HepG2 (cell line): Measurements from ENCODE around the gene SIX5. TPM values are rescaled to one million over a fixed set of nuclear protein-coding genes. Genes with fewer than 3 reads are reported as not detected.

ENCODE experiments used
- ATAC-seq: fragments of 200-7000 bp; cut with Tn5 transposase; 3 replicates; pipeline ENCODE4 v1.9.1; 2020; ENCODE audit warnings: mild to moderate bottlenecking, moderate library complexity
- BruUV-seq: library from RNA; stranded (reverse); fragments of 400-500 nt; replicated peaks from 2 replicates; lab custom pipeline; 2021; lab: Mats Ljungman, UMichigan
- CTCF ChIA-PET: fragments of 300-600 bp; formaldehyde crosslinking; extraction: SDS; loops from one replicate; lab custom pipeline; 2021; ENCODE audit warnings: low total read pairs, inconsistent platforms, low intra/inter-chr PET ratio; lab: Yijun Ruan, JAX
- POLR2A ChIA-PET: fragments of 350-600 bp; sonication (Branson Sonifier 250); formaldehyde crosslinking; loops from one replicate; lab custom pipeline; 2020; ENCODE audit warnings: antibody characterized with exemption, inconsistent platforms; lab: Yijun Ruan, JAX
- DNase-seq: peaks from one replicate; pipeline ENCODE4 v3.0.0-alpha.2; 2015; ENCODE audit warnings: low spot score
- FAIRE-seq: peaks from 3 replicates; lab custom pipeline; 2011; peaks lifted over from hg19 to GRCh38; lab: Jason Lieb, UNC
- H2AFZ ChIP-seq: one replicate; pipeline ENCODE4 v1.6.1; 2011; ENCODE audit warnings: low read length, inconsistent platforms
- H3K27ac ChIP-seq: fragments of 300-600 bp; 3 replicates; pipeline ENCODE4 v1.8.0; 2011; ENCODE audit warnings: mixed run types, mild to moderate bottlenecking, mixed read lengths, low read length, inconsistent platforms; ENCODE audit not compliant: insufficient read depth; ENCODE audit errors: extremely low read length
- H3K27me3 ChIP-seq, 2 experiments: fragments of 200-600 bp in 1 of 2; 2 replicates in 1 of 2; 3 replicates in 1 of 2; pipeline versions ENCODE4 v1.6.0 to v1.8.0; 2011; ENCODE audit warnings: low read length in 2 of 2, mild to moderate bottlenecking in 2 of 2, moderate library complexity in 2 of 2, inconsistent platforms in 1 of 2; ENCODE audit not compliant: insufficient read depth in 2 of 2, control insufficient read depth in 1 of 2
- H3K36me3 ChIP-seq, 2 experiments: fragments of 200-600 bp in 1 of 2; replicated peaks in 1 of 2; 2 replicates in 1 of 2; 3 replicates in 1 of 2; pipeline versions ENCODE4 v1.5.1 to v1.8.0; 2011; ENCODE audit warnings: low read length in 2 of 2, inconsistent platforms in 1 of 2; ENCODE audit not compliant: insufficient read depth in 2 of 2, control insufficient read depth in 1 of 2
- H3K4me1 ChIP-seq: 2 replicates; pipeline ENCODE4 v1.5.1; 2012; ENCODE audit warnings: low read length, inconsistent platforms; ENCODE audit not compliant: insufficient read depth
- H3K4me2 ChIP-seq: 2 replicates; pipeline ENCODE4 v1.6.0; 2011; ENCODE audit warnings: low read depth, low read length, inconsistent platforms
- H3K4me3 ChIP-seq, 3 experiments: fragments of 200-600 bp in 1 of 3; sonication (generic), shearing (Covaris generic) in 1 of 3; replicated peaks in 1 of 3; 2 replicates each; pipeline ENCODE4 v1.5.1; 2011 to 2016; ENCODE audit warnings: low read length in 3 of 3, inconsistent platforms in 2 of 3, low read depth in 2 of 3, mild to moderate bottlenecking in 2 of 3, control low read depth in 1 of 3, mixed read lengths in 1 of 3; ENCODE audit not compliant: insufficient read depth in 1 of 3
- H3K79me2 ChIP-seq: one replicate; pipeline ENCODE4 v1.6.1; 2011; ENCODE audit warnings: low read length, inconsistent platforms; ENCODE audit not compliant: insufficient read depth
- H3K9ac ChIP-seq: 2 replicates; pipeline ENCODE4 v1.6.0; 2011; ENCODE audit warnings: mild to moderate bottlenecking, low read depth, low read length, inconsistent platforms; ENCODE audit not compliant: insufficient read depth
- H3K9me3 ChIP-seq: 2 replicates; pipeline ENCODE4 v1.5.1; 2012; ENCODE audit warnings: mild to moderate bottlenecking, low read length
- H4K20me1 ChIP-seq: 2 replicates; pipeline ENCODE4 v1.6.0; 2011; ENCODE audit warnings: inconsistent platforms, mild to moderate bottlenecking, low read length, moderate library complexity; ENCODE audit not compliant: insufficient read depth
- FOXP1 ChIP-seq, 2 experiments: fragments of 450-650 bp in 1 of 2; IDR thresholded peaks; 2 replicates each; pipeline ENCODE4 v1.6.1; 2017 to 2018; ENCODE audit warnings: antibody characterized with exemption in 1 of 2
- HINFP ChIP-seq: sonication (generic); formaldehyde crosslinking; IDR thresholded peaks from 2 replicates; pipeline ENCODE4 v1.4.0; 2020; ENCODE audit warnings: low read depth, mild to moderate bottlenecking, missing genetic modification reagents
- MATR3 ChIP-seq: sonication (generic); formaldehyde crosslinking; IDR thresholded peaks from 2 replicates; pipeline ENCODE4 v1.4.0; 2020; ENCODE audit warnings: missing genetic modification reagents
- NFYB ChIP-seq: sonication (generic); formaldehyde crosslinking; IDR thresholded peaks from 2 replicates; pipeline ENCODE4 v1.4.0; 2020; ENCODE audit warnings: missing genetic modification reagents
- REXO4 ChIP-seq: sonication (generic); formaldehyde crosslinking; IDR thresholded peaks from 2 replicates; pipeline ENCODE4 v1.8.0; 2022; ENCODE audit warnings: missing genetic modification reagents, mild to moderate bottlenecking, borderline replicate concordance
- RXRB ChIP-seq: IDR thresholded peaks from 2 replicates; pipeline ENCODE4 v1.6.1; 2016; ENCODE audit warnings: borderline replicate concordance, missing genetic modification reagents, missing compliant biosample characterization
- THAP11 ChIP-seq: IDR thresholded peaks from 2 replicates; pipeline ENCODE4 v1.6.1; 2016; ENCODE audit warnings: missing biosample characterization, missing genetic modification reagents
- ZBTB25 ChIP-seq: IDR thresholded peaks from 2 replicates; pipeline ENCODE4 v1.6.1; 2018; ENCODE audit warnings: missing genetic modification reagents
- ZBTB33 ChIP-seq: sonication (generic); formaldehyde crosslinking; IDR thresholded peaks from 2 replicates; pipeline ENCODE4 v1.4.0; 2020; ENCODE audit warnings: missing genetic modification reagents
- ZGPAT ChIP-seq: IDR thresholded peaks from 2 replicates; pipeline ENCODE4 v1.6.1; 2016; ENCODE audit warnings: mild to moderate bottlenecking
- ZNF432 ChIP-seq: sonication (generic); formaldehyde crosslinking; IDR thresholded peaks from 2 replicates; pipeline ENCODE4 v1.5.0; 2020; ENCODE audit warnings: missing genetic modification reagents, mild to moderate bottlenecking, borderline replicate concordance
- ZNF446 ChIP-seq: sonication (generic); formaldehyde crosslinking; IDR thresholded peaks from 2 replicates; pipeline ENCODE4 v1.5.0; 2020; ENCODE audit warnings: mild to moderate bottlenecking, missing genetic modification reagents
- WGBS: methylation state at CpG from one replicate; pipeline ENCODE4 v1.1.6; 2017; ENCODE audit warnings: low lambda C conversion rate; 5-methylcytosine and 5-hydroxymethylcytosine counted together
- in situ Hi-C: cut with HindIII; loops from 2 replicates; pipeline ENCODE4 v1.10.0; 2017; ENCODE audit warnings: low pct_unique_long_range_greater_than_20kb; ENCODE audit not compliant: extremely low pct_ligation_motif_present
- intact Hi-C: fragments of 100-400 bp; cut with micrococcal nuclease; formaldehyde crosslinking; loops from one replicate; pipeline ENCODE4 v1.10.0; 2022; ENCODE audit not compliant: unreplicated experiment
- polyA plus RNA-seq, 8 experiments: library from polyadenylated mRNA; depleted of rRNA in 3 of 8; stranded (reverse) in 7 of 8; unstranded in 1 of 8; fragments of >200 nt; fragmentation: Illumina TruSeq in 4 of 8; extraction: Trizol in 4 of 8; gene quantifications; 2 replicates each; pipeline versions ENCODE4 v1.2.1 to v1.2.3, GENCODE V29; 2011 to 2016; ENCODE audit warnings: low read depth in 4 of 8, missing spikeins in 1 of 8, mixed read lengths in 1 of 8; ENCODE audit not compliant: insufficient read depth in 1 of 8
- total RNA-seq, 5 experiments: library from RNA; depleted of rRNA; stranded (reverse); fragments of >200 nt; fragmentation: Illumina TruSeq; extraction: Trizol; gene quantifications; 2 replicates each; pipeline ENCODE4 v1.2.3, GENCODE V29; 2016; ENCODE audit warnings: low read depth in 1 of 5

SIX5 gene
- total and polyA plus RNA-seq, 2 of the 13 experiments (the other 11 are each of a cell fraction or from before 2014, with no cell fraction given): 7.7 to 10.5 TPM

- H3K9ac ChIP-seq: no peak overlapping the region
- ATAC-seq: no peak
- H3K4me1 ChIP-seq: peaks cover 18% of the 10 kb centered on the region
- H2AFZ ChIP-seq: no peak overlapping the region
- DNase-seq: no peak
- peaks cover 2 to 4% of the 10 kb centered on the region in 2 experiments; a peak in 2 of 5 replicates for H3K36me3 ChIP-seq
- intact Hi-C loops: no loop called here
- ChIA-PET CTCF (no interaction called here), POLR2A (interaction anchor here (1.2 to 1.4 kb wide), 2 partner anchors 9 to 20 kb away, joined by 3 to 5 read pairs; partner anchors contain the start of genes DMPK and DMWD)
- in situ Hi-C loops: no loop called here
- no peak overlapping the region for H3K27ac ChIP-seq
- peaks cover 2% of the 10 kb centered on the region for H3K79me2 ChIP-seq
- no TSS peak for BruUV-seq
- FAIRE-seq: no peak
- no peaks in the 10 kb centered on the region for H3K27me3 ChIP-seq
- 100% methylated on average over 1 of the region's 3 CpGs for WGBS
- TF ChIP-seq ZGPAT (no peak), HINFP (CRISPR knock-in tag) (no peak), ZBTB25 (no peak), MATR3 (no peak), REXO4 (CRISPR knock-in tag) (no peak), FOXP1 (IDR thresholded peaks at IDR 0.05) (no peak), FOXP1 (CRISPR knock-in tag; IDR thresholded peaks at IDR 0.05) (no peak), NFYB (no peak), ZNF446 (CRISPR knock-in tag) (no peak), ZNF432 (CRISPR knock-in tag) (no peak), ZBTB33 (no peak), RXRB (CRISPR knock-in tag) (no peak), THAP11 (CRISPR knock-in tag) (no peak)
- no peak overlapping the region for H3K4me3 ChIP-seq
- no peaks in the 10 kb centered on the region for H3K9me3 ChIP-seq
- H3K4me2 ChIP-seq: no peak overlapping the region
- no peaks in the 10 kb centered on the region for H4K20me1 ChIP-seq
These were observed 3.9 kb upstream of the SIX5 start for GRCh38 chr19:45772912-45773311.
